Trophoblast cell (in vitro differentiated cells and primary cell): ENCODE results near the gene SYNC.

Experiments
- DNase-seq, 2 donors: peaks; one replicate each; pipeline ENCODE4 v3.0.0-alpha.2; 2016
- H2AFZ ChIP-seq: 2 replicates; pipeline ENCODE4 v1.6.1; 2013; ENCODE audit warnings: low read length, moderate library complexity, mild to moderate bottlenecking; ENCODE audit not compliant: insufficient read depth, poor library complexity
- H2AK5ac ChIP-seq: 2 replicates; pipeline ENCODE4 v1.6.1; 2013; ENCODE audit warnings: mild to moderate bottlenecking, low read length
- H2BK120ac ChIP-seq: 2 replicates; pipeline ENCODE4 v1.6.1; 2013; ENCODE audit warnings: low read length, mild to moderate bottlenecking, moderate library complexity; ENCODE audit not compliant: insufficient read depth, poor library complexity
- H2BK12ac ChIP-seq: 2 replicates; pipeline ENCODE4 v1.6.1; 2013; ENCODE audit warnings: mild to moderate bottlenecking, low read length, moderate library complexity
- H2BK5ac ChIP-seq: 2 replicates; pipeline ENCODE4 v1.6.1; 2013; ENCODE audit warnings: low read length, low read depth, moderate library complexity, mild to moderate bottlenecking; ENCODE audit not compliant: poor library complexity
- H3K14ac ChIP-seq: 2 replicates; pipeline ENCODE4 v1.6.1; 2013; ENCODE audit warnings: mild to moderate bottlenecking, low read length
- H3K18ac ChIP-seq: 2 replicates; pipeline ENCODE4 v1.6.1; 2013; ENCODE audit warnings: mild to moderate bottlenecking, low read length
- H3K23ac ChIP-seq: 2 replicates; pipeline ENCODE4 v1.6.1; 2013; ENCODE audit warnings: low read length
- H3K27ac ChIP-seq: 2 replicates; pipeline ENCODE4 v1.5.1; 2013; ENCODE audit warnings: low read depth, mild to moderate bottlenecking, inconsistent platforms, low read length, moderate library complexity
- H3K27me3 ChIP-seq: 2 replicates; pipeline ENCODE4 v1.6.1; 2013; ENCODE audit warnings: inconsistent platforms, mild to moderate bottlenecking, low read length, moderate library complexity; ENCODE audit not compliant: insufficient read depth
- H3K36me3 ChIP-seq, 2 experiments: 1 replicate in 1 of 2; 2 replicates in 1 of 2; pipeline ENCODE4 v1.6.1; 2013; ENCODE audit warnings: low read length in 2 of 2, mild to moderate bottlenecking in 2 of 2, moderate library complexity in 1 of 2; ENCODE audit not compliant: insufficient read depth in 2 of 2, control insufficient read depth in 1 of 2
- H3K4ac ChIP-seq: 2 replicates; pipeline ENCODE4 v1.6.1; 2013; ENCODE audit warnings: low read depth, mild to moderate bottlenecking, low read length, moderate library complexity
- H3K4me1 ChIP-seq, 2 experiments: 1 replicate in 1 of 2; 2 replicates in 1 of 2; pipeline ENCODE4 v1.6.1; 2013; ENCODE audit warnings: low read length in 2 of 2, mild to moderate bottlenecking in 2 of 2, moderate library complexity in 1 of 2; ENCODE audit not compliant: insufficient read depth in 2 of 2, control insufficient read depth in 1 of 2
- H3K4me2 ChIP-seq: 2 replicates; pipeline ENCODE4 v1.6.1; 2013; ENCODE audit warnings: inconsistent platforms, mild to moderate bottlenecking, low read length, moderate library complexity
- H3K4me3 ChIP-seq: 2 replicates; pipeline ENCODE4 v1.5.1; 2013; ENCODE audit warnings: mild to moderate bottlenecking, low read depth, low read length, inconsistent platforms
- H3K79me1 ChIP-seq: one replicate; pipeline ENCODE4 v1.6.1; 2013; ENCODE audit warnings: low read length
- H3K79me2 ChIP-seq: 2 replicates; pipeline ENCODE4 v1.6.1; 2013; ENCODE audit warnings: low read length, mild to moderate bottlenecking; ENCODE audit not compliant: control insufficient read depth, insufficient read depth, poor library complexity
- H3K9ac ChIP-seq: 2 replicates; pipeline ENCODE4 v1.6.1; 2013; ENCODE audit warnings: mild to moderate bottlenecking, low read length
- H3K9me3 ChIP-seq: 2 replicates; pipeline ENCODE4 v1.6.1; 2013; ENCODE audit warnings: low read depth, mild to moderate bottlenecking, control low read depth, inconsistent platforms, low read length; ENCODE audit not compliant: insufficient read depth
- H4K12ac ChIP-seq: 2 replicates; pipeline ENCODE4 v1.6.1; 2013; ENCODE audit warnings: low read depth, mild to moderate bottlenecking, low read length, moderate library complexity
- H4K8ac ChIP-seq: 2 replicates; pipeline ENCODE4 v1.6.1; 2013; ENCODE audit warnings: low read depth, mild to moderate bottlenecking, low read length, moderate library complexity
- H4K91ac ChIP-seq: one replicate; pipeline ENCODE4 v1.6.1; 2013; ENCODE audit warnings: low read depth, mild to moderate bottlenecking, low read length, moderate library complexity
- whole genome bisulfite sequencing: extraction: QIAGEN DNeasy Blood & Tissue Kit; methylation state at CpG from one replicate; pipeline ENCODE4 v1.1.7; 2013; ENCODE audit warnings: missing lambda C conversion rate; ENCODE audit not compliant: insufficient read length, insufficient coverage; ENCODE audit errors: extremely low coverage; 5-methylcytosine and 5-hydroxymethylcytosine counted together

Gene SYNC

GRCh38 chr1:32742956-32743355 lies 40.4 kb upstream of the SYNC start:
- Histone ChIP-seq H2BK120ac (no peak overlapping the region), H3K79me1 (peaks cover 6% of the 10 kb centered on the region), H3K18ac (no peak overlapping the region), H4K91ac (peak overlapping the region; percentile 87), H3K4me1 (peaks cover 16 to 21% of the 10 kb centered on the region in 2 experiments), H2BK5ac (no peak overlapping the region), H2AFZ (no peak overlapping the region), H3K27me3 (no peaks in the 10 kb centered on the region), H3K79me2 (peaks cover 6% of the 10 kb centered on the region), H3K36me3 (no peaks in the 10 kb centered on the region), H3K4me3 (no peak overlapping the region), H4K12ac (peak overlapping the region; percentile 28), H3K9me3 (no peaks in the 10 kb centered on the region), H2BK12ac (no peak overlapping the region), H3K4ac (no peak overlapping the region), H3K27ac (no peak overlapping the region), H3K23ac (no peak overlapping the region), H3K9ac (no peak overlapping the region), H2AK5ac (no peak overlapping the region), H3K14ac (no peak overlapping the region), H4K8ac (peak overlapping the region; percentile 76), H3K4me2 (peak overlapping the region; percentile 73)
- DNase-seq = peak in 1 of 2 donors; percentile 17
- no CpG with 5 or more reads among the region's 4 CpGs for WGBS

- H3K18ac ChIP-seq = peak overlapping the region; percentile 78
These were observed 39.8 kb upstream of the SYNC start for GRCh38 chr1:32742199-32742947.

GRCh38 chr1:32741413-32742198 lies 39.0 kb upstream of the SYNC start:
- no peaks in the 10 kb centered on the region for H3K9me3 ChIP-seq
- H4K12ac ChIP-seq = peak overlapping the region; percentile 10
- H2AK5ac ChIP-seq = peak overlapping the region; percentile 5
- peak overlapping the region; percentile 67 for H2BK120ac ChIP-seq
- H3K23ac ChIP-seq = no peak overlapping the region
- peak overlapping the region; percentile 58 for H3K27ac ChIP-seq
- H3K4me1 ChIP-seq = peaks cover 24 to 26% of the 10 kb centered on the region in 2 experiments
- H3K9ac ChIP-seq = peak overlapping the region; percentile 68
- no peaks in the 10 kb centered on the region for H3K36me3 ChIP-seq
- H4K91ac ChIP-seq = peak overlapping the region; percentile 87
- H2BK12ac ChIP-seq = peak overlapping the region; percentile 17
- peak overlapping the region; percentile 42 for H2BK5ac ChIP-seq
- H3K14ac ChIP-seq = peak overlapping the region; percentile 72
- peak overlapping the region; percentile 78 for H3K18ac ChIP-seq
- peaks cover 6% of the 10 kb centered on the region for H3K79me2 ChIP-seq
- WGBS = no CpG with 5 or more reads among the region's 103 CpGs
- peaks cover 6% of the 10 kb centered on the region for H3K79me1 ChIP-seq
- H3K27me3 ChIP-seq = no peaks in the 10 kb centered on the region
- H3K4me3 ChIP-seq = peak overlapping the region; percentile 83
- DNase-seq = peak in 1 of 2 donors; percentile 34
- peak overlapping the region; percentile 78 for H2AFZ ChIP-seq
- H3K4me2 ChIP-seq = peak overlapping the region; percentile 73
- peak overlapping the region; percentile 76 for H4K8ac ChIP-seq
- peak overlapping the region; percentile 65 for H3K4ac ChIP-seq

More at GRCh38 chr1:32742199-32742947, 39.8 kb upstream of the SYNC start:
- Histone ChIP-seq H3K9ac (peak overlapping the region; percentile 68), H2AK5ac (peak overlapping the region; percentile 5), H3K27ac (peak overlapping the region; percentile 58), H3K9me3 (no peaks in the 10 kb centered on the region), H3K79me1 (peaks cover 6% of the 10 kb centered on the region), H3K4me1 (peaks cover 18 to 21% of the 10 kb centered on the region in 2 experiments), H4K12ac (peak overlapping the region; percentile 28), H2BK12ac (no peak overlapping the region), H3K23ac (no peak overlapping the region), H3K14ac (peak overlapping the region; percentile 72), H3K27me3 (no peaks in the 10 kb centered on the region), H3K36me3 (no peaks in the 10 kb centered on the region), H3K4ac (peak overlapping the region; percentile 65), H4K8ac (peak overlapping the region; percentile 76), H3K4me3 (peak overlapping the region; percentile 83), H4K91ac (peak overlapping the region; percentile 87), H2BK120ac (peak overlapping the region; percentile 67), H3K79me2 (peaks cover 6% of the 10 kb centered on the region), H2AFZ (peak overlapping the region; percentile 78), H2BK5ac (peak overlapping the region; percentile 42), H3K4me2 (peak overlapping the region; percentile 73)
- WGBS = no CpG with 5 or more reads among the region's 28 CpGs
- DNase-seq = no peak

GRCh38 chr1:32741059-32741412 lies 38.5 kb upstream of the SYNC start:
- Histone ChIP-seq H3K4me3 (no peak overlapping the region), H2BK12ac (no peak overlapping the region), H2BK120ac (no peak overlapping the region), H2AFZ (peak overlapping the region; percentile 78), H3K4me2 (peak overlapping the region; percentile 73), H3K9ac (no peak overlapping the region), H2AK5ac (no peak overlapping the region), H3K18ac (no peak overlapping the region), H4K91ac (peak overlapping the region; percentile 87), H3K23ac (no peak overlapping the region), H3K4ac (peak overlapping the region; percentile 3), H3K79me2 (peaks cover 6% of the 10 kb centered on the region), H3K27ac (no peak overlapping the region), H3K79me1 (peaks cover 6% of the 10 kb centered on the region), H3K14ac (peak overlapping the region; percentile 51), H2BK5ac (no peak overlapping the region), H4K12ac (no peak overlapping the region), H3K36me3 (no peaks in the 10 kb centered on the region), H3K27me3 (no peaks in the 10 kb centered on the region), H4K8ac (peak overlapping the region; percentile 40), H3K4me1 (peaks cover 24 to 26% of the 10 kb centered on the region in 2 experiments), H3K9me3 (no peaks in the 10 kb centered on the region)
- DNase-seq = no peak
- no CpG with 5 or more reads among the region's 10 CpGs for WGBS
